ENCODE measurements around the gene CEP89. TPM values are rescaled to one million over a fixed set of nuclear protein-coding genes. Genes with fewer than 3 reads are reported as not detected.
"Not testable (repeated sequence)": the region's sequence is repeated elsewhere in the genome, so short reads cannot be mapped to it uniquely, and the experiment has no call there.

CEP89 gene
- total RNA-seq, 2 experiments from 2014 or later, result 13.6 to 14.1 TPM

GRCh38 chr19:32979807-32980206, 8.0 kb upstream of the CEP89 start:
- not testable (repeated sequence) for H3K9me3 Mint-ChIP-seq, H3K36me3 Mint-ChIP-seq, H3K4me3 Mint-ChIP-seq, H3K27me3 Mint-ChIP-seq, DNase-seq, H3K4me1 Mint-ChIP-seq, H3K27ac Mint-ChIP-seq

DNA sequence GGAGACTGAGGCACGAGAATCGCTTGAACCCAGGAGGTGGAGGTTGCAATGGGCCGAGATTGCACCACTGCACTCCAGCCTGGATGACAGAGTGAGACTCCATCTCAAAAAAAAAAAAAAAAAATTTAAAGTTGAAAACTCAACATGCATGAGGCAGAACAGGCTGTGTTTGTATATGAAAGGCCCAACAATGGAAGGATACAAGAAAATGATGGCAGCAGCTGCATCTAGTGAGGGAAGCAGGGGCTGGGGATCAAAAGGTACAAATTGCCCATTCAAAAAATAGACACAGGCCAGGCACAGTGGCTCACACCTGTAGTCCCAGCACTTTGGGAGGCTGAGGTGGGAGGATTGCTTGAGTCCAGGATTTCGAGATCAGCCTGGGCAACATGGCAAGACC, 6.1 kb upstream of the CEP89 start:
- not testable (repeated sequence) for H3K27me3 Mint-ChIP-seq, H3K4me3 Mint-ChIP-seq, H3K36me3 Mint-ChIP-seq, H3K27ac Mint-ChIP-seq, H3K9me3 Mint-ChIP-seq, H3K4me1 Mint-ChIP-seq, DNase-seq

DNA sequence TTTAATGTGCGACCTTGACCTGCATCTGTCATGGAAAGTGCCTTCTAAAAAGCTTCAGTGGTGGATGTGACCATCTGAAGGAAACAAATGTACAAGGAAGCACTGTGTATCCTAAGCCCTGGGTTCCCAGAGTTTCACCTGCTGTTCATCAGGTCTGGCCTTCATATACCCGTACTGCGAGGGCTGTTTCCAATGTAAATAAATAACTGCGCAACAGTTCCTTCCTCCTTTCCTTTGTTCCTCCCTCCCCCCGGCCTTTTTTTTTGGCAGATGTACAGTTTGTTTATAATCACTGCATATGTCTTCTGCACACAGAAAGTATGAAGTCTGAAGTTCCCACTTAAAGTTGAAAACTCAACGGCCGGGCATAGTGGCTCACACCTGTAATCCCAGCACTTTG, 5.5 kb upstream of the CEP89 start:
- Mint-ChIP-seq H3K27ac (no peak overlapping the region), H3K9me3 (no peaks in the 10 kb centered on the region), H3K27me3 (no peaks in the 10 kb centered on the region), H3K36me3 (peaks cover 5% of the 10 kb centered on the region), H3K4me1 (no peaks in the 10 kb centered on the region), H3K4me3 (no peak overlapping the region)
- DNase-seq, result no peak

GRCh38 chr19:32976223-32976805, 4.6 kb upstream of the CEP89 start:
- Mint-ChIP-seq H3K27me3 (no peaks in the 10 kb centered on the region), H3K27ac (no peak overlapping the region), H3K36me3 (peaks cover 9% of the 10 kb centered on the region), H3K4me3 (no peak overlapping the region), H3K4me1 (no peaks in the 10 kb centered on the region), H3K9me3 (no peaks in the 10 kb centered on the region)
- peak; percentile 56 for DNase-seq

GRCh38 chr19:32971012-32971595, 654 bp downstream of the CEP89 start:
- peaks cover 6% of the 10 kb centered on the region for H3K4me1 Mint-ChIP-seq
- DNase-seq, result no peak
- no peaks in the 10 kb centered on the region for H3K9me3 Mint-ChIP-seq
- no peaks in the 10 kb centered on the region for H3K27me3 Mint-ChIP-seq
- peak overlapping the region; percentile 99 for H3K4me3 Mint-ChIP-seq
- H3K27ac Mint-ChIP-seq, result no peak overlapping the region
- H3K36me3 Mint-ChIP-seq, result peaks cover 12% of the 10 kb centered on the region

DNA sequence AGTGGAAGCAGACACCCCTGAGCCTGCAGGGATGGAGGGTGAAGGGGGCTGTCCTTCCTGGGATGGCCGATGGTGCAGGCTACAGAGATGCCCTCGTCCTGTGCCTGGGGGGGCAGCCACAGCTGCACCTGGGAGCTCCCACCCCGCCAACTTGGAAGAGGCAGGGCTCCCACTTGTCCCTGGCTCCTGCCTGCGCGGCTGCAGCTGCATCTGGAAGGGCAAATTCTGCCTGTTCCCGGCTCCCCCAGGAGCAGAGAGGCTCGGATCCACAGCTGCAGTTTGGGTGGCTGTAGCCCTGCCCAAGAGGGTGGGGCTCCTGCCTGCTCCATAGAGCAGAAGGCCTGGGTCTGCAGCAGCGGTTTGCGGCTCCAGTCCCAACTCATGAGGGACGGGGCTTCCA, 2.2 kb downstream of the CEP89 start:
- no peak overlapping the region for H3K4me3 Mint-ChIP-seq
- no peak overlapping the region for H3K27ac Mint-ChIP-seq
- H3K36me3 Mint-ChIP-seq, result peaks cover 7% of the 10 kb centered on the region
- peaks cover 6% of the 10 kb centered on the region for H3K4me1 Mint-ChIP-seq
- no peak for DNase-seq
- no peaks in the 10 kb centered on the region for H3K9me3 Mint-ChIP-seq
- no peaks in the 10 kb centered on the region for H3K27me3 Mint-ChIP-seq

DNA sequence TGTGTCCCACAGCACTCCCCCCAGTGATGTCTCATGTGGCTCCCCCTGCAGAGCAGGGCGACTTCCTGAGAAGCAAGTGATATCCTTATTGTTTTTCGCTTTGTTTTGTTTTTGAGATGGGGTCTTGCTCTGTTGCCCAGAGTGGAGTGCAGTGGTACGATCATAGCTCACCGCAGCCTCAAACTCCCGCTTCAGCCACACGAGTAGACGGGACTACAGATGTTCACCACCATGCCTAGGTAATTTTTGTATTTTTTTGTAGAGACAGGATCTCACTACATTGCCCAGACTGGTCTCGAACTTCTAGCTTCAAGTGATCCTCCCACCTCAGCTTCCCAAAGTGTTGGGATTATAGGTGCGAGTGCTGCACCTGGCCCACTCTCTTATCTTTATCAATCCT, 5.0 kb downstream of the CEP89 start:
- no peaks in the 10 kb centered on the region for H3K9me3 Mint-ChIP-seq
- DNase-seq, result no peak
- H3K27ac Mint-ChIP-seq, result no peak overlapping the region
- no peaks in the 10 kb centered on the region for H3K27me3 Mint-ChIP-seq
- H3K36me3 Mint-ChIP-seq, result peaks cover 11% of the 10 kb centered on the region
- H3K4me1 Mint-ChIP-seq, result peaks cover 6% of the 10 kb centered on the region
- H3K4me3 Mint-ChIP-seq, result no peak overlapping the region

GRCh38 chr19:32945260-32945659, 26.5 kb downstream of the CEP89 start:
- Mint-ChIP-seq H3K4me1 (no peaks in the 10 kb centered on the region), H3K9me3 (peaks cover 6% of the 10 kb centered on the region), H3K4me3 (no peak overlapping the region), H3K27me3 (no peaks in the 10 kb centered on the region), H3K36me3 (peaks cover 39% of the 10 kb centered on the region), H3K27ac (no peak overlapping the region)
- DNase-seq, result no peak

DNA sequence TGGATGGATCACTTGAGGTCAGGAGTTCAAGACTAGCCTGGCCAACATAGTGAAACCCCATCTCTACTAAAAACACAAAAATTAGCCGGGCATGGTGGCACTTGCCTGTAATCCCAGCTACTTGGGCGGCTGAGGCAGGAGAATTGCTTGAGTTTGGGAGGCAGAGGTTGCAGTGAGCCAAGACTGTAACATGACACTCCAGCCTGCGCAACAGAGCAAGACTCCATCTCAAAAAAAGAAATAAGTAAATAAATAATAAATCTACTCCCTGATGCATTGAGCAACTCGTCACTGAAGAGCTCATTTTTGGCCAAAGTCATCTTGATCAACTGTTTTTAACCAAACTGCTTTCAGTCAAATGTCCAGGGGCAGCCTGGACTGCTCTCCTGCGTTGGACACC, 30.5 kb downstream of the CEP89 start:
- not testable (repeated sequence) for H3K27ac Mint-ChIP-seq, H3K27me3 Mint-ChIP-seq, H3K9me3 Mint-ChIP-seq, DNase-seq, H3K4me3 Mint-ChIP-seq, H3K4me1 Mint-ChIP-seq
- H3K36me3 Mint-ChIP-seq, result peaks cover 14% of the 10 kb centered on the region

- Mint-ChIP-seq H3K27me3 (no peaks in the 10 kb centered on the region), H3K36me3 (peaks cover 15% of the 10 kb centered on the region), H3K9me3 (no peaks in the 10 kb centered on the region), H3K27ac (no peak overlapping the region), H3K4me3 (no peak overlapping the region), H3K4me1 (no peaks in the 10 kb centered on the region)
- DNase-seq, result no peak
Measured at GRCh38 chr19:32936065-32936464, 35.7 kb downstream of the CEP89 start.

DNA sequence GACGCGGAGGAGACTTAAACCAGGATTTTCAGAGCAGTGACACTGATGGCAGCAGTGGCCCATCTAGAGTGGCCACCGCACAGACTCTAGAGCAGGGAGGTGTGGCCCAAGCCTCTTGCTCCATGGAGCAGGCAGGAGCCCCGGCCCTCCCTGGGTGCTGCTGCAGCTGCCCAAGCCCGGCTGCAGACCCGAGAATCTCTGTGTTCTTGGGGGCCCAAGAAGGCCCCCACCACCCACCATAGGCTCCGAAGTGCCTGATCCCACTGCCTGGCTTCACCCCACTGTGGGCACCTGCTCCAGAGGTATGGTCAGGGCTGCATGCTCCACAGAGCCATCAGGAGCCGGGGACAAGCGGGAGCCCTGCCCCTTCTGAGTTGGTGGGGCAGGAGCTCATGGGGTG, 36.1 kb downstream of the CEP89 start:
- no peak overlapping the region for H3K4me3 Mint-ChIP-seq
- no peak overlapping the region for H3K27ac Mint-ChIP-seq
- H3K4me1 Mint-ChIP-seq, result no peaks in the 10 kb centered on the region
- H3K27me3 Mint-ChIP-seq, result no peaks in the 10 kb centered on the region
- DNase-seq, result no peak
- H3K36me3 Mint-ChIP-seq, result peaks cover 18% of the 10 kb centered on the region
- H3K9me3 Mint-ChIP-seq, result no peaks in the 10 kb centered on the region

- no peak overlapping the region for H3K27ac Mint-ChIP-seq
- no peaks in the 10 kb centered on the region for H3K27me3 Mint-ChIP-seq
- H3K9me3 Mint-ChIP-seq, result peaks cover 2% of the 10 kb centered on the region
- H3K4me1 Mint-ChIP-seq, result no peaks in the 10 kb centered on the region
- no peak overlapping the region for H3K4me3 Mint-ChIP-seq
- DNase-seq, result no peak
- H3K36me3 Mint-ChIP-seq, result peaks cover 38% of the 10 kb centered on the region
Measured at GRCh38 chr19:32933571-32933970, 38.2 kb downstream of the CEP89 start.

- no peak for DNase-seq
- no peaks in the 10 kb centered on the region for H3K4me1 Mint-ChIP-seq
- no peaks in the 10 kb centered on the region for H3K27me3 Mint-ChIP-seq
- peaks cover 50% of the 10 kb centered on the region for H3K36me3 Mint-ChIP-seq
- H3K4me3 Mint-ChIP-seq, result no peak overlapping the region
- H3K9me3 Mint-ChIP-seq, result peaks cover 5% of the 10 kb centered on the region
- no peak overlapping the region for H3K27ac Mint-ChIP-seq
Measured at GRCh38 chr19:32930567-32930966, 41.2 kb downstream of the CEP89 start.

GRCh38 chr19:32928806-32929205, 43.0 kb downstream of the CEP89 start:
- Mint-ChIP-seq H3K27me3 (no peaks in the 10 kb centered on the region), H3K4me3 (no peak overlapping the region), H3K9me3 (peaks cover 5% of the 10 kb centered on the region), H3K36me3 (peaks cover 46% of the 10 kb centered on the region), H3K27ac (no peak overlapping the region), H3K4me1 (no peaks in the 10 kb centered on the region)
- DNase-seq, result no peak

DNA sequence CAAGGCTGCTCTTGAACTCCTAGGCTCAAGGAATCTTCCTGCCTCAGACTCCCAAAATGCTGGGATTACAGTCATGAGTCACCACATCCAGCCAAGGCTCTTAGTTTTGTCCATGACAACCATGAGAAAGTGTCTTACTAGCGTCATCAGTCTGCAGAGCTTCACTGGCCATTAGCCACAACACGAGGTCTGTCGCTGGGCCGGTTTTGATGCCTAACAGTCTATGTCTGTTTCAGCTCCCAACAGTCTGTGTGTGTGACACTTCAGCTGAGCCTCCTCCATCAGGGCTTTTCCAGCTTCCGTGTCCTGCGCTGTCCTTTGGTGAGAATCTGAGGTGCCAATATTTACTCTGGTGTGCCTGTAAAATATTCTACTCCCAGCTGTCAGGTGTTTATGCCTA, 47.6 kb downstream of the CEP89 start:
- no peak overlapping the region for H3K4me3 Mint-ChIP-seq
- peaks cover 25% of the 10 kb centered on the region for H3K36me3 Mint-ChIP-seq
- no peaks in the 10 kb centered on the region for H3K27me3 Mint-ChIP-seq
- no peak for DNase-seq
- no peak overlapping the region for H3K27ac Mint-ChIP-seq
- H3K4me1 Mint-ChIP-seq, result peaks cover 3% of the 10 kb centered on the region
- peaks cover 5% of the 10 kb centered on the region for H3K9me3 Mint-ChIP-seq

- H3K4me1 Mint-ChIP-seq, result peaks cover 3% of the 10 kb centered on the region
- no peaks in the 10 kb centered on the region for H3K27me3 Mint-ChIP-seq
- H3K27ac Mint-ChIP-seq, result no peak overlapping the region
- no peaks in the 10 kb centered on the region for H3K9me3 Mint-ChIP-seq
- no peak overlapping the region for H3K4me3 Mint-ChIP-seq
- H3K36me3 Mint-ChIP-seq, result peaks cover 10% of the 10 kb centered on the region
- peak; percentile 6 for DNase-seq
Measured at GRCh38 chr19:32921624-32922023, 50.1 kb downstream of the CEP89 start.
